ENCODE measurements around the gene KLF16. TPM values are rescaled to one million over a fixed set of nuclear protein-coding genes. Genes with fewer than 3 reads are reported as not detected.
"Not testable (repeated sequence)": the region's sequence is repeated elsewhere in the genome, so short reads cannot be mapped to it uniquely, and the experiment has no call there.

The KLF16 gene
- total RNA-seq, 1 donor from 2014 or later = 2.6 TPM

GRCh38 chr19:1879982-1880381, 16.6 kb upstream of the KLF16 start:
- not testable (repeated sequence) for H3K27ac ChIP-seq (ENCODE audit: low read depth, low read length); H3K27me3 ChIP-seq (ENCODE audit: control insufficient read depth in 3 of 3, insufficient read depth in 3 of 3, low read length in 3 of 3); H3K4me3 ChIP-seq (ENCODE audit: low read length in 3 of 3); H3K9ac ChIP-seq (ENCODE audit: low read depth in 1 of 3, low read length in 3 of 3); H3K9me3 ChIP-seq (ENCODE audit: control insufficient read depth in 3 of 3, low read length in 3 of 3); H3K36me3 ChIP-seq (ENCODE audit: control insufficient read depth in 3 of 3, insufficient read depth in 3 of 3, low read length in 3 of 3)
- peaks cover 37 to 51% (median 39%) of the 10 kb centered on the region in 3 donors for H3K4me1 ChIP-seq (ENCODE audit: control insufficient read depth in 3 of 3, insufficient read depth in 3 of 3, low read length in 3 of 3)

GRCh38 chr19:1878583-1878982, 15.2 kb upstream of the KLF16 start:
- not testable (repeated sequence) for H3K9me3 ChIP-seq (ENCODE audit: control insufficient read depth in 3 of 3, low read length in 3 of 3); H3K4me3 ChIP-seq (ENCODE audit: low read length in 3 of 3); H3K9ac ChIP-seq (ENCODE audit: low read depth in 1 of 3, low read length in 3 of 3); H3K27me3 ChIP-seq (ENCODE audit: control insufficient read depth in 3 of 3, insufficient read depth in 3 of 3, low read length in 3 of 3); H3K27ac ChIP-seq (ENCODE audit: low read depth, low read length); H3K36me3 ChIP-seq (ENCODE audit: control insufficient read depth in 3 of 3, insufficient read depth in 3 of 3, low read length in 3 of 3)
- peaks cover 36 to 47% (median 41%) of the 10 kb centered on the region in 3 donors for H3K4me1 ChIP-seq (ENCODE audit: control insufficient read depth in 3 of 3, insufficient read depth in 3 of 3, low read length in 3 of 3)

- not testable (repeated sequence) for H3K36me3 ChIP-seq (ENCODE audit: control insufficient read depth in 3 of 3, insufficient read depth in 3 of 3, low read length in 3 of 3); H3K27me3 ChIP-seq (ENCODE audit: control insufficient read depth in 3 of 3, insufficient read depth in 3 of 3, low read length in 3 of 3); H3K9me3 ChIP-seq (ENCODE audit: control insufficient read depth in 3 of 3, low read length in 3 of 3); H3K27ac ChIP-seq (ENCODE audit: low read depth, low read length); H3K9ac ChIP-seq (ENCODE audit: low read depth in 1 of 3, low read length in 3 of 3); H3K4me3 ChIP-seq (ENCODE audit: low read length in 3 of 3)
- peaks cover 35 to 47% (median 36%) of the 10 kb centered on the region in 3 donors for H3K4me1 ChIP-seq (ENCODE audit: control insufficient read depth in 3 of 3, insufficient read depth in 3 of 3, low read length in 3 of 3)
Observed at GRCh38 chr19:1877280-1877660, 13.9 kb upstream of the KLF16 start.

GRCh38 chr19:1876496-1877279, 13.3 kb upstream of the KLF16 start:
- Histone ChIP-seq H3K4me3 (ENCODE audit: low read length in 3 of 3) (peak overlapping the region; percentile 86 to 96 (median 94)), H3K4me1 (ENCODE audit: control insufficient read depth in 3 of 3, insufficient read depth in 3 of 3, low read length in 3 of 3) (peaks cover 36 to 42% (median 37%) of the 10 kb centered on the region in 3 donors)

GRCh38 chr19:1875646-1876495, 12.5 kb upstream of the KLF16 start:
- H3K4me1 ChIP-seq (ENCODE audit: control insufficient read depth in 3 of 3, insufficient read depth in 3 of 3, low read length in 3 of 3) = peaks cover 36 to 40% (median 37%) of the 10 kb centered on the region in 3 donors
- H3K27me3 ChIP-seq (ENCODE audit: control insufficient read depth in 3 of 3, insufficient read depth in 3 of 3, low read length in 3 of 3) = no peaks in the 10 kb centered on the region
- peaks cover 0 to 6% (median 4%) of the 10 kb centered on the region in 3 donors for H3K36me3 ChIP-seq (ENCODE audit: control insufficient read depth in 3 of 3, insufficient read depth in 3 of 3, low read length in 3 of 3)
- peak overlapping the region; percentile 85 to 95 (median 91) for H3K9ac ChIP-seq (ENCODE audit: low read depth in 1 of 3, low read length in 3 of 3)
- H3K27ac ChIP-seq (ENCODE audit: low read depth, low read length) = peak overlapping the region; percentile 81
- peak overlapping the region; percentile 86 to 96 (median 94) for H3K4me3 ChIP-seq (ENCODE audit: low read length in 3 of 3)
- H3K9me3 ChIP-seq (ENCODE audit: control insufficient read depth in 3 of 3, low read length in 3 of 3) = no peaks in the 10 kb centered on the region

More at GRCh38 chr19:1876496-1877279, 13.3 kb upstream of the KLF16 start:
- not testable (repeated sequence) for H3K9me3 ChIP-seq (ENCODE audit: control insufficient read depth in 3 of 3, low read length in 3 of 3); H3K36me3 ChIP-seq (ENCODE audit: control insufficient read depth in 3 of 3, insufficient read depth in 3 of 3, low read length in 3 of 3); H3K27me3 ChIP-seq (ENCODE audit: control insufficient read depth in 3 of 3, insufficient read depth in 3 of 3, low read length in 3 of 3)
- peak overlapping the region; percentile 84 to 95 (median 85) for H3K9ac ChIP-seq (ENCODE audit: low read depth in 1 of 3, low read length in 3 of 3)
- peak overlapping the region; percentile 81 for H3K27ac ChIP-seq (ENCODE audit: low read depth, low read length)

- H3K27me3 ChIP-seq (ENCODE audit: control insufficient read depth in 3 of 3, insufficient read depth in 3 of 3, low read length in 3 of 3); H3K36me3 ChIP-seq (ENCODE audit: control insufficient read depth in 3 of 3, insufficient read depth in 3 of 3, low read length in 3 of 3); H3K9me3 ChIP-seq (ENCODE audit: control insufficient read depth in 3 of 3, low read length in 3 of 3): not testable (repeated sequence)
- peak overlapping the region; percentile 85 to 95 (median 91) for H3K9ac ChIP-seq (ENCODE audit: low read depth in 1 of 3, low read length in 3 of 3)
- peak overlapping the region; percentile 86 to 96 (median 94) for H3K4me3 ChIP-seq (ENCODE audit: low read length in 3 of 3)
- peaks cover 34 to 35% (median 34%) of the 10 kb centered on the region in 3 donors for H3K4me1 ChIP-seq (ENCODE audit: control insufficient read depth in 3 of 3, insufficient read depth in 3 of 3, low read length in 3 of 3)
- peak overlapping the region; percentile 81 for H3K27ac ChIP-seq (ENCODE audit: low read depth, low read length)
Observed at GRCh38 chr19:1875265-1875645, 11.9 kb upstream of the KLF16 start.

- Histone ChIP-seq H3K27me3 (ENCODE audit: control insufficient read depth in 3 of 3, insufficient read depth in 3 of 3, low read length in 3 of 3) (no peaks in the 10 kb centered on the region), H3K4me1 (ENCODE audit: control insufficient read depth in 3 of 3, insufficient read depth in 3 of 3, low read length in 3 of 3) (peaks cover 33 to 34% (median 33%) of the 10 kb centered on the region in 3 donors), H3K9ac (ENCODE audit: low read depth in 1 of 3, low read length in 3 of 3) (peak overlapping the region; percentile 85 to 95 (median 91)), H3K36me3 (ENCODE audit: control insufficient read depth in 3 of 3, insufficient read depth in 3 of 3, low read length in 3 of 3) (peaks cover 0 to 3% (median 0%) of the 10 kb centered on the region in 3 donors), H3K9me3 (ENCODE audit: control insufficient read depth in 3 of 3, low read length in 3 of 3) (no peaks in the 10 kb centered on the region), H3K27ac (ENCODE audit: low read depth, low read length) (peak overlapping the region; percentile 75), H3K4me3 (ENCODE audit: low read length in 3 of 3) (peak overlapping the region; percentile 86 to 96 (median 94))
Observed at GRCh38 chr19:1874554-1875185, 11.3 kb upstream of the KLF16 start.

GRCh38 chr19:1873524-1874473, 10.4 kb upstream of the KLF16 start:
- Histone ChIP-seq H3K36me3 (ENCODE audit: control insufficient read depth in 3 of 3, insufficient read depth in 3 of 3, low read length in 3 of 3) (peaks cover 0 to 3% (median 0%) of the 10 kb centered on the region in 3 donors), H3K4me3 (ENCODE audit: low read length in 3 of 3) (peak overlapping the region; percentile 27 to 54 (median 43)), H3K9me3 (ENCODE audit: control insufficient read depth in 3 of 3, low read length in 3 of 3) (no peaks in the 10 kb centered on the region), H3K27me3 (ENCODE audit: control insufficient read depth in 3 of 3, insufficient read depth in 3 of 3, low read length in 3 of 3) (no peaks in the 10 kb centered on the region), H3K27ac (ENCODE audit: low read depth, low read length) (peak overlapping the region; percentile 75), H3K9ac (ENCODE audit: low read depth in 1 of 3, low read length in 3 of 3) (peak overlapping the region; percentile 33 to 67 (median 61)), H3K4me1 (ENCODE audit: control insufficient read depth in 3 of 3, insufficient read depth in 3 of 3, low read length in 3 of 3) (peaks cover 33 to 34% (median 33%) of the 10 kb centered on the region in 3 donors)
